ENCODE measurements around the gene AGBL3.

GRCh38 chr7:135161669-135162068 is 175.4 kb downstream of the AGBL3 start:
- TF ChIP-seq EZH2 (IDR thresholded peaks at IDR 0.05) (no peak), POLR2AphosphoS5 (IDR thresholded peaks at IDR 0.05; ENCODE audit: borderline replicate concordance, low read depth, low read length) (no peak)

All from SK-N-MC (cell line).